Erythroblast (primary cell): ENCODE measurements around the gene C7orf25.
A peak's percentile ranks its signal among the peaks of the same experiment; 100 is the strongest.

Experiments used
- DNase-seq, 2 experiments: peaks; one replicate each; lab custom pipeline; 2025; lab: John Stamatoyannopoulos, UW
- GATA1 ChIP-seq: IDR thresholded peaks from 2 replicates; pipeline ENCODE4 v1.6.1; 2011; ENCODE audit warnings: low read depth, mild to moderate bottlenecking, control low read depth, low read length, moderate library complexity
- POLR2A ChIP-seq: IDR thresholded peaks from 2 replicates; pipeline ENCODE4 v1.6.1; 2011; ENCODE audit warnings: mild to moderate bottlenecking, low read length

Gene C7orf25

GRCh38 chr7:42911454-42912447 is at the start of gene C7orf25:
Gene C7orf25, minus strand, starts transcription at chr7:42912070. Its CDS starts 1,170 bp downstream, at chr7:42910900.
- peak; percentile 94 to 96 for DNase-seq
- TF ChIP-seq POLR2A (peak; percentile 22), GATA1 (no peak)

GRCh38 chr7:42961170-42961569 is 49.3 kb upstream of the C7orf25 start:
- TF ChIP-seq POLR2A (no peak), GATA1 (no peak)
- DNase-seq, result no peak

- TF ChIP-seq GATA1, result no peak
- TF ChIP-seq POLR2A, result no peak
- DNase-seq, result no peak
These were observed 48.9 kb upstream of the C7orf25 start for GRCh38 chr7:42960762-42961161.

- DNase-seq, result no peak
- TF ChIP-seq GATA1, result no peak
- no peak for TF ChIP-seq POLR2A
These were observed 47.7 kb upstream of the C7orf25 start for GRCh38 chr7:42959549-42959948.

- DNase-seq, result no peak
- TF ChIP-seq POLR2A, result no peak
- no peak for TF ChIP-seq GATA1
These were observed 44.2 kb upstream of the C7orf25 start for GRCh38 chr7:42956062-42956461.

GRCh38 chr7:42953994-42954393 is 42.1 kb upstream of the C7orf25 start:
- DNase-seq, result no peak
- TF ChIP-seq GATA1 (no peak), POLR2A (no peak)

- TF ChIP-seq GATA1 (no peak), POLR2A (no peak)
- no peak for DNase-seq
These were observed 40.5 kb upstream of the C7orf25 start for GRCh38 chr7:42952328-42952727.

- no peak for DNase-seq
- TF ChIP-seq POLR2A (no peak), GATA1 (no peak)
These were observed 38.5 kb upstream of the C7orf25 start for GRCh38 chr7:42950417-42950816.

- TF ChIP-seq GATA1, result no peak
- TF ChIP-seq POLR2A, result no peak
- DNase-seq, result no peak
These were observed 35.7 kb upstream of the C7orf25 start for GRCh38 chr7:42947521-42947920.

GRCh38 chr7:42946627-42946950 is 34.7 kb upstream of the C7orf25 start:
- TF ChIP-seq GATA1 (no peak), POLR2A (no peak)
- DNase-seq, result no peak

- TF ChIP-seq POLR2A, result no peak
- peak; percentile 36 to 44 for DNase-seq
These were observed 34.2 kb upstream of the C7orf25 start for GRCh38 chr7:42945821-42946626.

GRCh38 chr7:42940985-42941847 is 29.3 kb upstream of the C7orf25 start:
- TF ChIP-seq POLR2A (no peak), GATA1 (no peak)
- peak; percentile 65 to 78 for DNase-seq
